KMS-11 (cell line): Measurements from ENCODE around the gene GDF11.

Experiments
- H2AFZ ChIP-seq: fragments of 200-600 bp; sonication (generic); 2 replicates; pipeline ENCODE4 v1.6.1; 2016; ENCODE audit warnings: antibody characterized with exemption, mixed run types, low read depth
- H3K27ac ChIP-seq: fragments of 200-600 bp; sonication (generic); 2 replicates; pipeline ENCODE4 v1.6.1; 2016; ENCODE audit warnings: mild to moderate bottlenecking, mixed run types
- H3K27me3 ChIP-seq: fragments of 200-600 bp; sonication (generic); 2 replicates; pipeline ENCODE4 v1.6.1; 2017; ENCODE audit warnings: mild to moderate bottlenecking, low read depth, mixed run types, moderate library complexity; ENCODE audit not compliant: insufficient read depth
- H3K36me3 ChIP-seq: fragments of 200-600 bp; sonication (generic); 2 replicates; pipeline ENCODE4 v1.6.1; 2017; ENCODE audit warnings: mild to moderate bottlenecking, mixed run types; ENCODE audit not compliant: insufficient read depth
- H3K4me1 ChIP-seq: fragments of 200-600 bp; sonication (generic); 2 replicates; pipeline ENCODE4 v1.6.1; 2016; ENCODE audit warnings: mild to moderate bottlenecking, low read depth, mixed run types; ENCODE audit not compliant: poor library complexity, severe bottlenecking
- H3K4me2 ChIP-seq: fragments of 200-600 bp; sonication (generic); 2 replicates; pipeline ENCODE4 v1.7.0; 2016; ENCODE audit warnings: mild to moderate bottlenecking, mixed run types
- H3K4me3 ChIP-seq: fragments of 200-600 bp; sonication (generic); IDR thresholded peaks from 2 replicates; pipeline ENCODE4 v1.6.1; 2017; ENCODE audit warnings: low read depth, low read length, mixed read lengths; ENCODE audit not compliant: insufficient read depth
- H3K79me2 ChIP-seq: fragments of 200-600 bp; sonication (generic); 2 replicates; pipeline ENCODE4 v1.6.1; 2016; ENCODE audit warnings: low read depth, mixed run types; ENCODE audit not compliant: insufficient read depth
- H3K9ac ChIP-seq: fragments of 200-600 bp; sonication (generic); 2 replicates; pipeline ENCODE4 v1.6.1; 2016; ENCODE audit warnings: mild to moderate bottlenecking, mixed run types
- H4K20me1 ChIP-seq: fragments of 200-600 bp; sonication (generic); 2 replicates; pipeline ENCODE4 v1.6.1; 2016; ENCODE audit warnings: mild to moderate bottlenecking, mixed run types; ENCODE audit not compliant: insufficient read depth
- TF ChIP-seq, protein P1 (sequence below): fragments of 200-600 bp; sonication (generic); conservative IDR thresholded peaks from 2 replicates; pipeline ENCODE4 v1.6.1; 2017; ENCODE audit warnings: low read depth, mild to moderate bottlenecking, antibody characterized with exemption, low read length, moderate library complexity, mixed read lengths

Gene GDF11

GRCh38 chr12:55702861-55703260 lies 40.1 kb upstream of the GDF11 start:
- Histone ChIP-seq H3K4me3 (no peak overlapping the region), H4K20me1 (no peaks in the 10 kb centered on the region), H3K4me1 (peaks cover 10% of the 10 kb centered on the region), H3K9ac (no peak overlapping the region), H3K79me2 (no peaks in the 10 kb centered on the region), H3K36me3 (no peaks in the 10 kb centered on the region), H3K27ac (no peak overlapping the region), H2AFZ (no peak overlapping the region), H3K4me2 (no peak overlapping the region), H3K27me3 (peaks cover 8% of the 10 kb centered on the region)
- TF ChIP-seq, protein P1, sequence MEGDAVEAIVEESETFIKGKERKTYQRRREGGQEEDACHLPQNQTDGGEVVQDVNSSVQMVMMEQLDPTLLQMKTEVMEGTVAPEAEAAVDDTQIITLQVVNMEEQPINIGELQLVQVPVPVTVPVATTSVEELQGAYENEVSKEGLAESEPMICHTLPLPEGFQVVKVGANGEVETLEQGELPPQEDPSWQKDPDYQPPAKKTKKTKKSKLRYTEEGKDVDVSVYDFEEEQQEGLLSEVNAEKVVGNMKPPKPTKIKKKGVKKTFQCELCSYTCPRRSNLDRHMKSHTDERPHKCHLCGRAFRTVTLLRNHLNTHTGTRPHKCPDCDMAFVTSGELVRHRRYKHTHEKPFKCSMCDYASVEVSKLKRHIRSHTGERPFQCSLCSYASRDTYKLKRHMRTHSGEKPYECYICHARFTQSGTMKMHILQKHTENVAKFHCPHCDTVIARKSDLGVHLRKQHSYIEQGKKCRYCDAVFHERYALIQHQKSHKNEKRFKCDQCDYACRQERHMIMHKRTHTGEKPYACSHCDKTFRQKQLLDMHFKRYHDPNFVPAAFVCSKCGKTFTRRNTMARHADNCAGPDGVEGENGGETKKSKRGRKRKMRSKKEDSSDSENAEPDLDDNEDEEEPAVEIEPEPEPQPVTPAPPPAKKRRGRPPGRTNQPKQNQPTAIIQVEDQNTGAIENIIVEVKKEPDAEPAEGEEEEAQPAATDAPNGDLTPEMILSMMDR: no peak

DNA sequence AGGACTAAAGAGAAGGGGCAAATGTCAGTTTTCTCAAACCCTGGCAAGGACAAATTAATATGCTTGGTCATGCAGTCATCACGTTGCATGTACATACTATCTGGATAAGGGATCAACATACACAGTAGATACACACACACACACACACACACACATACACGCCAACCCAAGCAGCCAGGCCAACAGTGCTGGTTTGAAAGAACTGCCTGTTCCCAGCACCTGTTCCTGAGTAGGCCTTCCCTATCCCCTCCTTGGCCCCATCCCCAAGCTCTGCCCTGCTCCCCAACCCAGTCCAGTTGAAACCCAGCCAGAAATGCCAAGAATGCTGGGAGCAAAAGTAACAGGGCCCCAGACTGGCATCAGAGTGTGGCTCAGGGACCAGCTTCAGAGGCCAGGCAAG lies 39.6 kb upstream of the GDF11 start:
- Histone ChIP-seq H3K36me3 (no peaks in the 10 kb centered on the region), H3K4me2 (no peak overlapping the region), H2AFZ (no peak overlapping the region), H3K27ac (no peak overlapping the region), H3K9ac (no peak overlapping the region), H3K4me1 (peaks cover 14% of the 10 kb centered on the region), H3K79me2 (no peaks in the 10 kb centered on the region), H3K27me3 (peaks cover 13% of the 10 kb centered on the region), H3K4me3 (no peak overlapping the region), H4K20me1 (no peaks in the 10 kb centered on the region)
- TF ChIP-seq, protein P1: no peak

DNA sequence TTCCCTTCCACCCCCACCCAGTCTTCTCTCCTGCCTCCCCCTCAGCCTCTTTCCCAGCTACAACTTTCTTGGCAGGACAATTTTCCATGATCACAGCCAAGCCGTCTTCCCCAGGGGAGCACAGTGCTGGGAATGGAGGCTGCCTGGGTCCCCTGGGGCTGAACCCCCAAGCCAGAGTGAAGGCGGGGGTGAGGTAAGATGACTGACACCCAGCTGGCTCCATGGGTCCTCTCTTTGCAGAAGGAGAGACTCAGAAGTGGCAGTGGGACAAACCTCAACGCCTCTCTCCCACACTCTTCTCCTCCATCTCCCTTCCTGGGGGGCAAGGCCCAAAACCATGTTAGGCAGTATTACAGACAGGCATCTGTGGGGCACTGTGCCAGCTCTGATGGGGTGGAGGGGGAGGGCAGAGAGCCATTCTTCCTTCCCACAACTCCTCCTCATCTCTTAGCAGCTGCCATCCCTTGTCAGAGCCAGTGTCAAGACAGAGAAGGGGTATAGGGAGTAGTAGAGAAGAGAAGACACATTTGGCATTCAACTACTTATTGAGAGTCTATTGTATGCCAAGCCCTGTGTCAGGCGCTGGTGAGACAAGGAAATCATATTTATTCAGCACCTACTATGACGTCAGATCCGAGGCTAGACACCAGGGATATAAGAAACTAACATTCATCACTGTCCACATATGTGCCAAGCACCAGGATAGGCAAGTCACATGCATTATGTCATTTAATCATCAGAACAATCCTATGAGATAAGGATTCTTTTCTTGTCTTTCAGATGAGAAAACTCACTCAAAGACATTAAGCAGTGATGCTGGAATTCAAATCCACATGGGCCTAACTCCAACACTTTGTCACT lies 38.8 kb upstream of the GDF11 start:
- no peak overlapping the region for H3K4me3 ChIP-seq
- no peak overlapping the region for H3K9ac ChIP-seq
- H3K27me3 ChIP-seq: peaks cover 21% of the 10 kb centered on the region
- no peak overlapping the region for H3K27ac ChIP-seq
- no peaks in the 10 kb centered on the region for H3K79me2 ChIP-seq
- TF ChIP-seq, protein P1: no peak
- no peaks in the 10 kb centered on the region for H3K36me3 ChIP-seq
- H4K20me1 ChIP-seq: no peaks in the 10 kb centered on the region
- H3K4me2 ChIP-seq: no peak overlapping the region
- H2AFZ ChIP-seq: no peak overlapping the region
- H3K4me1 ChIP-seq: peaks cover 18% of the 10 kb centered on the region

DNA sequence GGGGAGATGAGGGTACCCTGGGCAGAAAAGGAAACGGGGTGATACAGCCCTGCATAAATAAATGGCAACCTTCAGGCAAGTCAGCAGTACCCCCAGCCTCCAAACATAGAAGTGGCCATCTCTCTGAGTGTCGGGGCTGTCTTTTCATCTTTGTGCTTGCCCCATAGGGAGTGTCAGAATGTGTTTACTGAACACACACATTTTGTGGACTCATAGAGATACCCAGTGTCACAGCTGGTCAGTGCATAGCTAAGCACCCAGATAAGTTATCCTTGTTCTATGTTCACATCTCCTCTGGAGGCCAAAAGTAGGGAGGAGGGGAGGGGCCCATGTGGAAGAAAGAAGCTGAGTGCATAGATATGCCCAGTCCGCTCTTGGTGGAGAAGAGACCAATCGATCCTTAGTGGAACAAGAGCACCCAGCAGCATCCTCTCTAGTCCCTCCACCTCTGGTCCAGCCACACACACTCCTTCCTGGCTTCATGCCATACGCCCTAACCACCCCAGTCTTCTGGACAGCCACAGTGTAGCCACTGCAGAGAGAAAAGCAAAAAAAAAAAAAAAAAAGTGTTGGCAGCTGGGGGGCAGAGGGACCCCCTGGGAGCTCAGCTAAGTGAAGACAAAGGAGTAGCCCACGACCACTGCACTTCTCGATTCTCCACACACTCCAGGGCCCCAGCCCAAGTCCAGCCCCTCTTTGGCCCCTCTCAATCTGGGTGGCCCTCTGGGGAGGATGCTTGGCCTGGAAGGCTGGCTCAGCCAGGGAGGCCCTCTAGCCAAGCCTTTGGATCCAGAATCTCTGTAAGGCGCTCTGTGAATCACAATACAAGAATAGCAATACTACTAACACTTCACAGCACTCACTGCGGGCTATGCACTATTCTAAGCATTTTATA lies 37.9 kb upstream of the GDF11 start:
- TF ChIP-seq, protein P1: no peak
- peaks cover 18% of the 10 kb centered on the region for H3K4me1 ChIP-seq
- no peaks in the 10 kb centered on the region for H4K20me1 ChIP-seq
- H3K4me3 ChIP-seq: no peak overlapping the region
- H3K4me2 ChIP-seq: no peak overlapping the region
- no peaks in the 10 kb centered on the region for H3K36me3 ChIP-seq
- H3K27ac ChIP-seq: no peak overlapping the region
- H2AFZ ChIP-seq: no peak overlapping the region
- peaks cover 31% of the 10 kb centered on the region for H3K27me3 ChIP-seq
- no peaks in the 10 kb centered on the region for H3K79me2 ChIP-seq
- no peak overlapping the region for H3K9ac ChIP-seq
